Measurements from ENCODE around the gene IFT43.

IFT43 gene

DNA sequence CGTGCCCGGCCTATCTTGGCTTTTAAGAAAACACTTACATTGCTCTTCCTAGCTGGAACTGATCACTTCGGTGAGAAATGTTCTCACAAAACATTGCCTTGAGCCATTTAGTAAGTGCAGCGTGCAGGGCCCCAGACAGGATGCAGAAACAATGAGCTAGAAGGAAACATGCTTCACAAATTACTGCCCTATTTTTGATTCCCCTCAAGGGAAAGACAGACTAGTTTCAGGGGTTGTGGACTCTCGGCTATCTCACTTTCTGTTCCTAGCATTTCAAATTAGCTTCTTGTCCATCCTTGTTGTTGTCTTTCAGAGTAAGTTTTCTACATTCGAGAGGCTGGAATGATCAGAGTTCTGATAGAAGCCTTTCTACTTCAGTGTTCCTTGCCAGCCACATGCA is 25.3 kb upstream of the IFT43 start:
- no peak for DNase-seq (ENCODE audit: extremely low read depth, low read depth)
- TF ChIP-seq, protein P1, sequence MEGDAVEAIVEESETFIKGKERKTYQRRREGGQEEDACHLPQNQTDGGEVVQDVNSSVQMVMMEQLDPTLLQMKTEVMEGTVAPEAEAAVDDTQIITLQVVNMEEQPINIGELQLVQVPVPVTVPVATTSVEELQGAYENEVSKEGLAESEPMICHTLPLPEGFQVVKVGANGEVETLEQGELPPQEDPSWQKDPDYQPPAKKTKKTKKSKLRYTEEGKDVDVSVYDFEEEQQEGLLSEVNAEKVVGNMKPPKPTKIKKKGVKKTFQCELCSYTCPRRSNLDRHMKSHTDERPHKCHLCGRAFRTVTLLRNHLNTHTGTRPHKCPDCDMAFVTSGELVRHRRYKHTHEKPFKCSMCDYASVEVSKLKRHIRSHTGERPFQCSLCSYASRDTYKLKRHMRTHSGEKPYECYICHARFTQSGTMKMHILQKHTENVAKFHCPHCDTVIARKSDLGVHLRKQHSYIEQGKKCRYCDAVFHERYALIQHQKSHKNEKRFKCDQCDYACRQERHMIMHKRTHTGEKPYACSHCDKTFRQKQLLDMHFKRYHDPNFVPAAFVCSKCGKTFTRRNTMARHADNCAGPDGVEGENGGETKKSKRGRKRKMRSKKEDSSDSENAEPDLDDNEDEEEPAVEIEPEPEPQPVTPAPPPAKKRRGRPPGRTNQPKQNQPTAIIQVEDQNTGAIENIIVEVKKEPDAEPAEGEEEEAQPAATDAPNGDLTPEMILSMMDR (IDR thresholded peaks at IDR 0.05; ENCODE audit: low read depth, low read length): no peak

DNA sequence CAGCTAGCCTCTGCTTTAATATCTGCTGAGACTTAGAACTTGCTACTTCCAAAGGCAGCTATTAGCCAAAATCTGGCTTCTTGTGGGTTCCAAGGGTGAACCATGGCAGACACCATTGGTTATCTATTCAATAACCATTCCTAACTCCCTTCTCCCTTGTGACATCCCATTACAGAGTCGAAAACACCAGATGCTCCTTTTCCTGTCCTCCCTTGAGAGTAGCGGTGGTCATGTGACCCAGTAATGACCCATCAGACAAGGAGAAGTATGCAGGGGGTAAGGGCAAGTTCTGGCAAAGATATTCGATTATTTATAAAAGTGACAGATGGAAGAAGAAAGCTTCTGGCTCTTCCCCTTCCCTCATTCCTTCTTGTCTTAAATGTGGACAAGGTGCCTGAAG is 23.9 kb upstream of the IFT43 start:
- no peak for DNase-seq (ENCODE audit: extremely low read depth, low read depth)
- TF ChIP-seq, protein P1 (IDR thresholded peaks at IDR 0.05; ENCODE audit: low read depth, low read length): no peak

DNA sequence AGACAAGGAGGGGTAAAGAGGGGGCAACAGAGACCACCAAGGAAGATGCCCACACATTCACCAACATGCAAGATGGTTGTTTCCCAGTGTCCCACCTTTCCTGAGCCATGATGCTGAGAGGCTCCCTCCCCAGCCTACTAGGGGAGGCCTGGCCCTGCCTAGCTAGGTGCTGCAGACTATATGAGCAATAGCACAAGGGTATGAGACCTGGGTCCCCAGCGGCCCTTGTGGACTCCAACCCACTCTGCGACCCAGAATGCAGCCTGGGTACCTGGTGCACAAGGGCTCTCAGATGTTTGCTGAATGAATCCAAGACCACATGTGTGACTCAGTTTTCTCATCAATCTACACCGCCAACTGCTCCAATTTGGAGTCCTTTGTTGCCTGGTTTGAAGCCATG is 17.7 kb upstream of the IFT43 start:
- TF ChIP-seq, protein P1 (IDR thresholded peaks at IDR 0.05; ENCODE audit: low read depth, low read length): no peak
- no peak for DNase-seq (ENCODE audit: extremely low read depth, low read depth)

DNA sequence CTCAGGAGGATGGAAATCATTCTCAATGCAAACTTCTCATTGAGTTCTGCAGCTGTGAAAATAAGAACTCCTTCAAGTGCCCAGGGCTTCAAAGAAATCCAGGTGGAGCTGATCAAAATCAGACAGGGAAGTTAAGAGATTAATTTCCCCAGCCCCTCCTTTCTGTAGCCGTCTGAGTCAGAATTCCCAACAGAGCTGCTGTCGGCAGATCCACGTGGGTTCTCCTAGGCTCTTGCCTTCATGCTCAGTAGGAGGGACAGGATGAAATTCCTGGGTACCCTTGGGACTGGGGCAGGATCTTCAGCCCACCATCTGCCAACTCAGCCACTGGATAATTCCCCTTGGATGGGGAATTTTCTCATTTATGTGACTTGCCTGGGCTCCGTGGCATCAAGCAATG is 17.1 kb upstream of the IFT43 start:
- TF ChIP-seq, protein P1 (IDR thresholded peaks at IDR 0.05; ENCODE audit: low read depth, low read length): no peak
- DNase-seq (ENCODE audit: extremely low read depth, low read depth): no peak

DNA sequence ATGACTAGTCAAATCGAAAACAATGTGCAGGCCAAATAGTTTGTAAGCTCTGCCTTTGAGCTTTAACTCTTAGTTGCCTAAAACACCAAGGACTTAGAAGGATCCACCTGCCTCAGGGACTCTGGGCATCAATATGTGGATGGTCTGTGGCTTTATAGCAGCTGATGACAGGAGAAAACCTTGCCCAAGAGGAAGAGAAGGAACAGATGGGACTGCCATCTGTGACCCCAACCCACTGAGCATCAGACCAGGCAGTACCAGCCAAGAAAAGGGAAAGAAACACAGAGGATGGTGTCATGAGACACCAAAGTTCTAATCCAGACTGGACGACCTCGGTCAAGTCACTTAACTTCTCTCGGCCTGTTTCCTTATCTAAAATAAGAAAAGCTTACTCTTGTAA is 16.4 kb upstream of the IFT43 start:
- no peak for DNase-seq (ENCODE audit: extremely low read depth, low read depth)
- TF ChIP-seq, protein P1 (IDR thresholded peaks at IDR 0.05; ENCODE audit: low read depth, low read length): no peak

DNA sequence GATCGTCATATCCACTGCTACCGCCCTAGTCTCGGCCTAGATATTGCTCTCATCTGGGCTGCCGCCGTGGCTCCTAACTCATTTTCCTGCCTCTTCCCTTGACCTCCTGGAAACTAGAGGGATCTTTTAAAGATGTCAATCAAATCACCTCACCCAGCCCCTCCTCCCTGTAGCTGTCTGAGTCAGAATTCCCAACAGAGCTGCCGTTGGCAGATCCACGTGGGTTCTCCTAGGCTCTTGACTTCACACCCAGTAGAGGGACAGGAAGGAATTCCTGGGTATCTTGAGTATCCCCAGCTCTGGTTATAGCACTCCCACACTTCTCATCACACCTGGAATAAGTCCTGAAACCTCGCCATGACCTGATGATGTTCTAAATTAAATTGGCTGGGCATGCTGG is 15.7 kb upstream of the IFT43 start:
- no peak for DNase-seq (ENCODE audit: extremely low read depth, low read depth)
- TF ChIP-seq, protein P1 (IDR thresholded peaks at IDR 0.05; ENCODE audit: low read depth, low read length): no peak

DNA sequence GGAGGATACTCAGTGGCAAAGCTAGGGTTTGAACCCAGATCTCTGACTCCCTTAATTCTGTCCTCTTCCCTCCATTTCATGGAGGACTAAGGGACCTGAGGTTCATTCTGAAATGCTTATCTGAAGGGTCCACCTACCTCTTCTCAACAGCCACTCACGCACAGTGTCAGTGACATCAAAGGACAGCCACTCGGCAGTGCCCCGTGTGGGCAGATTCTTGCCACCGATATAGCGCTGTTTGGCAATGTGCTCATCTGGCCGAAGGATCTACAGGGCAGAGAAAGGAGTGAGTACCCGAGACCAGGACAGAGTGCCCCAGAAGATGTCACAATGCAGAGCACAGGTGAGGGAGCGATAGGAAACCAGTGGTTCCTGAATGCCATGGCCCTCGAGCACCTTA is 14.6 kb upstream of the IFT43 start:
- TF ChIP-seq, protein P1 (IDR thresholded peaks at IDR 0.05; ENCODE audit: low read depth, low read length): no peak
- no peak for DNase-seq (ENCODE audit: extremely low read depth, low read depth)
